ENCODE data around the gene ZNF569.
"Not testable (repeated sequence)": the region's sequence is repeated elsewhere in the genome, so short reads cannot be mapped to it uniquely, and the experiment has no call there.

Gene ZNF569

GRCh38 chr19:37466798-37467607 is at the start of gene ZNF569:
TSS of gene ZNF569 (minus strand) at chr19:37467444. CDS start at chr19:37444921, 22,523 bp downstream.
- DNase-seq (ENCODE audit: low read depth): peak; percentile 97

GRCh38 chr19:37513397-37513796 is 46.2 kb upstream of the ZNF569 start:
- no peak for DNase-seq (ENCODE audit: low read depth)

GRCh38 chr19:37511821-37512220 is 44.6 kb upstream of the ZNF569 start:
- DNase-seq (ENCODE audit: low read depth): no peak

GRCh38 chr19:37511186-37511585 is 43.9 kb upstream of the ZNF569 start:
- DNase-seq (ENCODE audit: low read depth): no peak

- no peak for DNase-seq (ENCODE audit: low read depth)
These were observed 39.9 kb upstream of the ZNF569 start for GRCh38 chr19:37507167-37507464.

- peak; percentile 91 for DNase-seq (ENCODE audit: low read depth)
These were observed 39.3 kb upstream of the ZNF569 start, which contains the start of gene ZNF793 for GRCh38 chr19:37506387-37507166. TSS of gene ZNF793 (plus strand) at chr19:37506939. CDS start at chr19:37523440, 16,501 bp downstream.

GRCh38 chr19:37505958-37506386 is 38.7 kb upstream of the ZNF569 start:
- DNase-seq (ENCODE audit: low read depth): no peak

- no peak for DNase-seq (ENCODE audit: low read depth)
These were observed 25.0 kb upstream of the ZNF569 start for GRCh38 chr19:37492213-37492612.

GRCh38 chr19:37484406-37485168 is 17.3 kb upstream of the ZNF569 start:
- DNase-seq (ENCODE audit: low read depth): no peak

- DNase-seq (ENCODE audit: low read depth): no peak
These were observed 4.9 kb upstream of the ZNF569 start for GRCh38 chr19:37472165-37472564.

GRCh38 chr19:37470216-37470615 is 3.0 kb upstream of the ZNF569 start:
- peak; percentile 9 for DNase-seq (ENCODE audit: low read depth)

GRCh38 chr19:37468961-37469777 is 1.9 kb upstream of the ZNF569 start, which contains the start of gene ZNF570:
TSS of gene ZNF570 (plus strand) at chr19:37469356. CDS start at chr19:37470355, 999 bp downstream.
- peak; percentile 90 for DNase-seq (ENCODE audit: low read depth)

- DNase-seq (ENCODE audit: low read depth): no peak
These were observed 405 bp upstream of the ZNF569 start for GRCh38 chr19:37467608-37468090.

- DNase-seq (ENCODE audit: low read depth): peak; percentile 40
These were observed 907 bp downstream of the ZNF569 start for GRCh38 chr19:37466277-37466797.

- no peak for DNase-seq (ENCODE audit: low read depth)
These were observed 14.6 kb downstream of the ZNF569 start for GRCh38 chr19:37452500-37453245.

GRCh38 chr19:37413313-37414084 is 53.7 kb downstream of the ZNF569 start:
- DNase-seq (ENCODE audit: low read depth): peak; percentile 2

- DNase-seq (ENCODE audit: low read depth): no peak
These were observed 54.5 kb downstream of the ZNF569 start for GRCh38 chr19:37412700-37413099.

- not testable (repeated sequence) for DNase-seq (ENCODE audit: low read depth)
These were observed 61.0 kb downstream of the ZNF569 start for GRCh38 chr19:37406140-37406846.

GRCh38 chr19:37403403-37403802 is 63.8 kb downstream of the ZNF569 start:
- no peak for DNase-seq (ENCODE audit: low read depth)

All from iris pigment epithelial cell (primary cell).